H1 (cell line): ENCODE measurements around the gene FBXW8. TPM values are rescaled to one million over a fixed set of nuclear protein-coding genes. Genes with fewer than 3 reads are reported as not detected.

Experiments used
- CTCF ChIA-PET: fragments of 300-600 bp; sonication (Branson Sonifier 250); formaldehyde crosslinking; loops from one replicate; lab custom pipeline; 2021; ENCODE audit not compliant: partially characterized antibody; lab: Charles Lee
- POLR2A ChIA-PET: fragments of 300-600 bp; sonication (Branson Sonifier 250); formaldehyde crosslinking; loops from one replicate; lab custom pipeline; 2021; ENCODE audit warnings: inconsistent platforms; ENCODE audit not compliant: partially characterized antibody; lab: Charles Lee
- DNase-seq, 2 experiments: peaks; one replicate each; pipeline versions ENCODE4 v3.0.0 to v3.0.0-alpha.2; 2010 to 2022; ENCODE audit warnings: low spot score in 2 of 2, low read depth in 1 of 2, mixed read lengths in 1 of 2
- FAIRE-seq: peaks from 2 replicates; lab custom pipeline; 2011; peaks lifted over from hg19 to GRCh38; lab: Jason Lieb, UNC
- H2AFZ ChIP-seq: 2 replicates; pipeline ENCODE4 v1.8.1; 2012; ENCODE audit warnings: low read length, inconsistent platforms
- H2AK5ac ChIP-seq: 2 replicates; pipeline ENCODE4 v1.6.1; 2013; ENCODE audit warnings: low read depth, low read length
- H2BK120ac ChIP-seq: replicated peaks from 2 replicates; pipeline ENCODE3; 2013; ENCODE audit warnings: low read depth, low read length, inconsistent platforms
- H2BK12ac ChIP-seq: 2 replicates; pipeline ENCODE4 v1.6.1; 2013; ENCODE audit warnings: low read depth, low read length
- H2BK15ac ChIP-seq: 2 replicates; pipeline ENCODE4 v1.6.1; 2013; ENCODE audit warnings: low read length
- H2BK20ac ChIP-seq: 2 replicates; pipeline ENCODE4 v1.6.1; 2013; ENCODE audit warnings: low read length
- H2BK5ac ChIP-seq: 2 replicates; pipeline ENCODE4 v1.6.1; 2013; ENCODE audit warnings: low read depth, low read length
- H3K14ac ChIP-seq: 2 replicates; pipeline ENCODE4 v1.6.1; 2013; ENCODE audit warnings: inconsistent platforms; ENCODE audit not compliant: insufficient read length
- H3K18ac ChIP-seq: 2 replicates; pipeline ENCODE4 v1.6.1; 2013; ENCODE audit warnings: low read length; ENCODE audit errors: extremely low read depth
- H3K23ac ChIP-seq: 2 replicates; pipeline ENCODE4 v1.6.1; 2013; ENCODE audit warnings: inconsistent platforms; ENCODE audit not compliant: insufficient read length
- H3K23me2 ChIP-seq: 2 replicates; pipeline ENCODE4 v1.6.1; 2013; ENCODE audit warnings: low read depth, low read length
- H3K27ac ChIP-seq: 2 replicates; pipeline ENCODE4 v1.6.1; 2011; ENCODE audit warnings: low read depth, low read length, inconsistent platforms
- H3K27me3 ChIP-seq, 4 experiments: replicated peaks in 1 of 4; 1 replicate in 1 of 4; 2 replicates in 3 of 4; pipeline versions ENCODE4 v1.6.1 to v1.8.1; 2011 to 2013; ENCODE audit warnings: low read length in 3 of 4, mild to moderate bottlenecking in 3 of 4, inconsistent platforms in 2 of 4, mixed read lengths in 2 of 4, moderate library complexity in 1 of 4; ENCODE audit not compliant: control insufficient read depth in 3 of 4, insufficient read depth in 3 of 4; ENCODE audit errors: extremely low read depth in 1 of 4
- H3K36me3 ChIP-seq, 4 experiments: 2 replicates each; pipeline versions ENCODE4 v1.6.1 to v1.8.1; 2011 to 2013; ENCODE audit warnings: mild to moderate bottlenecking in 4 of 4, low read length in 3 of 4, moderate library complexity in 2 of 4, control low read depth in 1 of 4, inconsistent platforms in 1 of 4; ENCODE audit not compliant: insufficient read depth in 4 of 4, control insufficient read depth in 2 of 4
- H3K4ac ChIP-seq: replicated peaks from 2 replicates; pipeline ENCODE3; 2013; ENCODE audit warnings: low read length, low read depth, mixed read lengths, inconsistent platforms; ENCODE audit not compliant: insufficient read length
- H3K4me1 ChIP-seq, 4 experiments: replicated peaks in 1 of 4; 1 replicate in 1 of 4; 2 replicates in 3 of 4; pipeline versions ENCODE4 v1.6.1 to v1.8.1; 2011 to 2013; ENCODE audit warnings: low read length in 3 of 4, inconsistent platforms in 2 of 4, mixed read lengths in 1 of 4; ENCODE audit not compliant: insufficient read depth in 4 of 4, control insufficient read depth in 3 of 4
- H3K4me2 ChIP-seq, 2 experiments: 2 replicates each; pipeline versions ENCODE4 v1.6.1 to v1.8.1; 2011 to 2013; ENCODE audit warnings: low read depth in 2 of 2, low read length in 2 of 2, control low read depth in 1 of 2, inconsistent platforms in 1 of 2, mild to moderate bottlenecking in 1 of 2; ENCODE audit not compliant: insufficient read depth in 1 of 2
- H3K4me3 ChIP-seq, 4 experiments: fragments of 200-600, 300-600 bp in 1 of 4; sonication (generic), shearing (Covaris generic), sonication (Bioruptor Twin) in 1 of 4; 2 replicates each; pipeline versions ENCODE4 v1.5.1 to v1.8.1; 2011 to 2016; ENCODE audit warnings: low read length in 4 of 4, low read depth in 3 of 4, control low read depth in 2 of 4, inconsistent platforms in 2 of 4, mild to moderate bottlenecking in 2 of 4, mixed read lengths in 1 of 4, moderate library complexity in 1 of 4; ENCODE audit not compliant: insufficient read depth in 2 of 4; ENCODE audit errors: extremely low read depth in 1 of 4
- H3K56ac ChIP-seq: replicated peaks from 2 replicates; pipeline ENCODE3; 2013; ENCODE audit warnings: low read depth, mild to moderate bottlenecking, mixed read lengths, low read length, inconsistent platforms; ENCODE audit not compliant: insufficient read length
- H3K79me1 ChIP-seq: 2 replicates; pipeline ENCODE4 v1.6.1; 2013; ENCODE audit warnings: low read depth, low read length, control low read depth
- H3K79me2 ChIP-seq, 2 experiments: 2 replicates each; pipeline versions ENCODE4 v1.6.1 to v1.8.1; 2012 to 2013; ENCODE audit warnings: low read length in 2 of 2, mild to moderate bottlenecking in 2 of 2, inconsistent platforms in 1 of 2; ENCODE audit not compliant: insufficient read depth in 2 of 2, control insufficient read depth in 1 of 2
- H3K9ac ChIP-seq, 4 experiments: replicated peaks in 1 of 4; 1 replicate in 1 of 4; 2 replicates in 3 of 4; pipeline versions ENCODE4 v1.6.1 to v1.8.1; 2011 to 2013; ENCODE audit warnings: low read depth in 3 of 4, low read length in 3 of 4, control low read depth in 2 of 4, mild to moderate bottlenecking in 2 of 4, moderate library complexity in 2 of 4, inconsistent platforms in 1 of 4; ENCODE audit errors: extremely low read depth in 1 of 4
- H3K9me3 ChIP-seq, 2 experiments: 2 replicates each; pipeline versions ENCODE4 v1.6.1 to v1.8.1; 2012 to 2013; ENCODE audit warnings: mild to moderate bottlenecking in 2 of 2, moderate library complexity in 2 of 2, control low read depth in 1 of 2, inconsistent platforms in 1 of 2, low read depth in 1 of 2, low read length in 1 of 2, mixed read lengths in 1 of 2; ENCODE audit not compliant: insufficient read depth in 2 of 2
- H4K20me1 ChIP-seq, 2 experiments: replicated peaks in 1 of 2; 2 replicates each; pipeline versions ENCODE3 to v1.8.1; 2011 to 2013; ENCODE audit warnings: inconsistent platforms in 2 of 2, low read length in 2 of 2, mild to moderate bottlenecking in 1 of 2; ENCODE audit not compliant: insufficient read depth in 2 of 2, control insufficient read depth in 1 of 2
- H4K5ac ChIP-seq: 2 replicates; pipeline ENCODE4 v1.6.1; 2013; ENCODE audit warnings: low read length, low read depth, mixed read lengths, inconsistent platforms; ENCODE audit not compliant: insufficient read length
- H4K8ac ChIP-seq: 2 replicates; pipeline ENCODE4 v1.8.0; 2013; ENCODE audit warnings: mild to moderate bottlenecking, moderate library complexity, low read length, inconsistent platforms; ENCODE audit not compliant: insufficient read depth; ENCODE audit errors: extremely low read depth
- H4K91ac ChIP-seq: replicated peaks from 2 replicates; pipeline ENCODE3; 2013; ENCODE audit warnings: low read length, mixed read lengths, inconsistent platforms; ENCODE audit not compliant: insufficient read length
- CEBPB ChIP-seq: IDR thresholded peaks from 2 replicates; pipeline ENCODE4 v1.6.1; 2012; ENCODE audit warnings: low read depth, low read length
- E2F6 ChIP-seq: IDR thresholded peaks from 2 replicates; pipeline ENCODE4 v1.6.1; 2012; ENCODE audit warnings: inconsistent platforms
- GTF2F1 ChIP-seq: IDR thresholded peaks from 2 replicates; pipeline ENCODE4 v1.6.1; 2012; ENCODE audit warnings: low read depth, low read length, improper control_type of control experiment, borderline replicate concordance
- KDM1A ChIP-seq: fragments of 200-600, 300-600 bp; sonication (generic); IDR thresholded peaks from 2 replicates; pipeline ENCODE4 v1.7.1; 2016; ENCODE audit warnings: mild to moderate bottlenecking, low read length, borderline replicate concordance
- MAFK ChIP-seq: IDR thresholded peaks from 2 replicates; pipeline ENCODE4 v1.6.1; 2012; ENCODE audit warnings: low read depth, mild to moderate bottlenecking, improper control_type of control experiment, low read length
- MAX ChIP-seq: IDR thresholded peaks from 2 replicates; pipeline ENCODE4 v1.6.1; 2012; ENCODE audit warnings: inconsistent platforms
- PHF8 ChIP-seq: fragments of 200-600 bp; sonication (generic); conservative IDR thresholded peaks from 2 replicates; pipeline ENCODE4 v1.7.1; 2012; ENCODE audit warnings: low read depth, mild to moderate bottlenecking, inconsistent platforms, low read length, moderate library complexity
- SP2 ChIP-seq: IDR thresholded peaks from 2 replicates; pipeline ENCODE4 v1.6.1; 2012; ENCODE audit warnings: mild to moderate bottlenecking, low read length, inconsistent platforms
- SP4 ChIP-seq: IDR thresholded peaks from 2 replicates; pipeline ENCODE4 v1.6.1; 2012; ENCODE audit warnings: low read length, inconsistent platforms
- TBP ChIP-seq: IDR thresholded peaks from 2 replicates; pipeline ENCODE4 v1.6.1; 2011; ENCODE audit warnings: low read depth, low read length, improper control_type of control experiment
- TCF12 ChIP-seq: IDR thresholded peaks from 2 replicates; pipeline ENCODE4 v1.6.1; 2011; ENCODE audit warnings: low read depth, mild to moderate bottlenecking, low read length
- TEAD4 ChIP-seq: IDR thresholded peaks from 2 replicates; pipeline ENCODE4 v1.6.1; 2012; ENCODE audit warnings: low read depth, low read length, inconsistent platforms, mixed read lengths
- WGBS, 2 experiments: shearing (Covaris generic) in 1 of 2; methylation state at CpG; one replicate each; pipeline versions ENCODE4 v1.1.6 to v1.1.7; 2013 to 2015; ENCODE audit warnings: low lambda C conversion rate in 2 of 2, mixed read lengths in 2 of 2, inconsistent platforms in 1 of 2, low coverage in 1 of 2, missing lambda C conversion rate in 1 of 2; ENCODE audit not compliant: insufficient replicate concordance in 2 of 2, insufficient coverage in 1 of 2, insufficient read length in 1 of 2; ENCODE audit errors: extremely low coverage in 1 of 2, missing lambda C conversion rate in 1 of 2; 5-methylcytosine and 5-hydroxymethylcytosine counted together
- polyA plus RNA-seq, 7 experiments: library from polyadenylated mRNA; depleted of rRNA in 3 of 7; stranded (reverse) in 5 of 7; unstranded in 2 of 7; fragments of >200 nt in 5 of 7; fragments of 200-250 nt in 2 of 7; gene quantifications; 1 replicate in 5 of 7; 2 replicates in 1 of 7; 4 replicates in 1 of 7; pipeline versions ENCODE4 v1.2.1 to v1.2.3, GENCODE V29; 2011 to 2013; ENCODE audit warnings: missing spikeins in 2 of 7, mixed read lengths in 2 of 7
- total RNA-seq: library from RNA; stranded (reverse); fragmentation: NEBNext Ultra II Directional; extraction: Animal tissue kit (Norgen Biotek cat#: 25700); gene quantifications from 2 replicates; pipeline ENCODE4 v1.2.1, GENCODE V29; 2021

Gene FBXW8
- total and polyA plus RNA-seq, 2 of the 8 experiments (the other 6 are each of a cell fraction or from before 2014, with no cell fraction given), result 15.8 to 16.0 TPM

- H4K20me1 ChIP-seq, result peaks cover 0 to 3% of the 10 kb centered on the region in 2 experiments
- no peak overlapping the region for H3K4ac ChIP-seq
- no peak overlapping the region for H3K27ac ChIP-seq
- H2AFZ ChIP-seq, result no peak overlapping the region
- POLR2A ChIA-PET, result no interaction called here
- H3K79me1 ChIP-seq, result no peaks in the 10 kb centered on the region
- no peak overlapping the region for H2BK20ac ChIP-seq
- H3K79me2 ChIP-seq, result no peaks in the 10 kb centered on the region
- no peaks in the 10 kb centered on the region; the same call in 1 of the 2 replicates for H3K23me2 ChIP-seq
- H3K14ac ChIP-seq, result no peak overlapping the region
- H2BK15ac ChIP-seq, result no peak overlapping the region
- H2BK5ac ChIP-seq, result no peak overlapping the region
- no peak overlapping the region for H3K9ac ChIP-seq
- H2BK12ac ChIP-seq, result no peak overlapping the region
- no peak overlapping the region for H4K8ac ChIP-seq
- no peak overlapping the region for H3K4me2 ChIP-seq
- peaks cover 0 to 6% (median 4%) of the 10 kb centered on the region in 4 experiments; a peak in 3 of 8 replicates for H3K36me3 ChIP-seq
- no peak overlapping the region for H4K5ac ChIP-seq
- no peak overlapping the region for H3K56ac ChIP-seq
- DNase-seq (no peak), FAIRE-seq (no peak)
- WGBS, 2 experiments, result 87% methylated on average over 14 of the region's 14 CpGs; no CpG with 5 or more reads in 1 of the 2 experiments
- H3K18ac ChIP-seq, result no peak overlapping the region
- H2BK120ac ChIP-seq, result no peak overlapping the region
- H3K23ac ChIP-seq, result no peak overlapping the region
- H3K27me3 ChIP-seq, result no peaks in the 10 kb centered on the region
- no peaks in the 10 kb centered on the region; a peak in 1 of 7 replicates for H3K4me1 ChIP-seq
- no peak overlapping the region for H3K4me3 ChIP-seq
- H3K9me3 ChIP-seq, result no peaks in the 10 kb centered on the region
- no peak overlapping the region for H2AK5ac ChIP-seq
- no peak overlapping the region for H4K91ac ChIP-seq
- CTCF ChIA-PET, result interaction anchor here (0.9 kb wide), 1 partner anchor 156 kb away, joined by 3 read pairs; no protein-coding TSS in a partner anchor
- TF ChIP-seq SP2 (no peak), SP4 (no peak), GTF2F1 (no peak), E2F6 (no peak), CEBPB (no peak), KDM1A (no peak), MAFK (no peak), TBP (no peak), PHF8 (no peak), MAX (no peak), TEAD4 (no peak), TCF12 (no peak)
These were observed 53.6 kb downstream of the FBXW8 start for GRCh38 chr12:116964054-116965050.
